ENCODE data around the gene OR1F1. TPM values are rescaled to one million over a fixed set of nuclear protein-coding genes. Genes with fewer than 3 reads are reported as not detected.

The OR1F1 gene
- total and polyA plus RNA-seq, 9 of the 15 experiments (the other 6 are each of a cell fraction or from before 2014, with no cell fraction given): 0.15 to 0.61 (median 0.35) TPM; not detected in 3

DNA sequence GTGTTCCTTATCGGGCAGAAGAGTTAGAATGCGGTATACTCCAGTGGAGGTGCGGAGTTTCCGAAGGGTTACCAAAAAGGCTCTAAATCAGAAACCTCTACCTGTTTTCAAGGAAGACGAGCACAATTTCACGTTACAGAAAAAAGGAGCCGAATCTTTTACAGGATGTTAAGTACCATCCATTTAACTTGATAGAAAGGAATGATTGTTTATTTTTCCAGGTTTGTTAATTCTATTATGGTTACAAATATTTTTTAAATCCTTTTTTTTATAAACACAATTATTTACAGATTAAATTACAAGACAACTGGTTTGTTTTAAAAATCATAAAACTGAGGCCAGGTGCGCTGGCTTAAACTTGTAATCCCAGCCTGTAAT is 35.0 kb upstream of the OR1F1 start (continued):
- TF ChIP-seq TCF7L2 (IDR thresholded peaks at IDR 0.05; ENCODE audit: low read depth, low read length): no peak
- no peak for TF ChIP-seq CBFB (CRISPR knock-in tag; IDR thresholded peaks at IDR 0.05)
- TF ChIP-seq MEIS2 (IDR thresholded peaks at IDR 0.05; ENCODE audit: partially characterized antibody): no peak
- TF ChIP-seq, protein P1, sequence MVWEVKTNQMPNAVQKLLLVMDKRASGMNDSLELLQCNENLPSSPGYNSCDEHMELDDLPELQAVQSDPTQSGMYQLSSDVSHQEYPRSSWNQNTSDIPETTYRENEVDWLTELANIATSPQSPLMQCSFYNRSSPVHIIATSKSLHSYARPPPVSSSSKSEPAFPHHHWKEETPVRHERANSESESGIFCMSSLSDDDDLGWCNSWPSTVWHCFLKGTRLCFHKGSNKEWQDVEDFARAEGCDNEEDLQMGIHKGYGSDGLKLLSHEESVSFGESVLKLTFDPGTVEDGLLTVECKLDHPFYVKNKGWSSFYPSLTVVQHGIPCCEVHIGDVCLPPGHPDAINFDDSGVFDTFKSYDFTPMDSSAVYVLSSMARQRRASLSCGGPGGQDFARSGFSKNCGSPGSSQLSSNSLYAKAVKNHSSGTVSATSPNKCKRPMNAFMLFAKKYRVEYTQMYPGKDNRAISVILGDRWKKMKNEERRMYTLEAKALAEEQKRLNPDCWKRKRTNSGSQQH (CRISPR knock-in tag; IDR thresholded peaks at IDR 0.05): no peak
- TF ChIP-seq, protein P2, sequence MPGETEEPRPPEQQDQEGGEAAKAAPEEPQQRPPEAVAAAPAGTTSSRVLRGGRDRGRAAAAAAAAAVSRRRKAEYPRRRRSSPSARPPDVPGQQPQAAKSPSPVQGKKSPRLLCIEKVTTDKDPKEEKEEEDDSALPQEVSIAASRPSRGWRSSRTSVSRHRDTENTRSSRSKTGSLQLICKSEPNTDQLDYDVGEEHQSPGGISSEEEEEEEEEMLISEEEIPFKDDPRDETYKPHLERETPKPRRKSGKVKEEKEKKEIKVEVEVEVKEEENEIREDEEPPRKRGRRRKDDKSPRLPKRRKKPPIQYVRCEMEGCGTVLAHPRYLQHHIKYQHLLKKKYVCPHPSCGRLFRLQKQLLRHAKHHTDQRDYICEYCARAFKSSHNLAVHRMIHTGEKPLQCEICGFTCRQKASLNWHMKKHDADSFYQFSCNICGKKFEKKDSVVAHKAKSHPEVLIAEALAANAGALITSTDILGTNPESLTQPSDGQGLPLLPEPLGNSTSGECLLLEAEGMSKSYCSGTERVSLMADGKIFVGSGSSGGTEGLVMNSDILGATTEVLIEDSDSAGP (CRISPR knock-in tag; IDR thresholded peaks at IDR 0.05): no peak
- TF ChIP-seq, protein P3, sequence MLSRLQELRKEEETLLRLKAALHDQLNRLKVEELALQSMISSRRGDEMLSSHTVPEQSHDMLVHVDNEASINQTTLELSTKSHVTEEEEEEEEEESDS (CRISPR knock-in tag; IDR thresholded peaks at IDR 0.05): no peak
- TF ChIP-seq KAT8 (IDR thresholded peaks at IDR 0.05; ENCODE audit: low read depth): no peak
- no peak for TF ChIP-seq RFX5 (IDR thresholded peaks at IDR 0.05; ENCODE audit: low read depth, low read length)
- TF ChIP-seq CHD4 (IDR thresholded peaks at IDR 0.05; ENCODE audit: insufficient read depth, insufficient replicate concordance, low read depth, low read length, poor library complexity, severe bottlenecking): no peak
- TF ChIP-seq, protein P4, sequence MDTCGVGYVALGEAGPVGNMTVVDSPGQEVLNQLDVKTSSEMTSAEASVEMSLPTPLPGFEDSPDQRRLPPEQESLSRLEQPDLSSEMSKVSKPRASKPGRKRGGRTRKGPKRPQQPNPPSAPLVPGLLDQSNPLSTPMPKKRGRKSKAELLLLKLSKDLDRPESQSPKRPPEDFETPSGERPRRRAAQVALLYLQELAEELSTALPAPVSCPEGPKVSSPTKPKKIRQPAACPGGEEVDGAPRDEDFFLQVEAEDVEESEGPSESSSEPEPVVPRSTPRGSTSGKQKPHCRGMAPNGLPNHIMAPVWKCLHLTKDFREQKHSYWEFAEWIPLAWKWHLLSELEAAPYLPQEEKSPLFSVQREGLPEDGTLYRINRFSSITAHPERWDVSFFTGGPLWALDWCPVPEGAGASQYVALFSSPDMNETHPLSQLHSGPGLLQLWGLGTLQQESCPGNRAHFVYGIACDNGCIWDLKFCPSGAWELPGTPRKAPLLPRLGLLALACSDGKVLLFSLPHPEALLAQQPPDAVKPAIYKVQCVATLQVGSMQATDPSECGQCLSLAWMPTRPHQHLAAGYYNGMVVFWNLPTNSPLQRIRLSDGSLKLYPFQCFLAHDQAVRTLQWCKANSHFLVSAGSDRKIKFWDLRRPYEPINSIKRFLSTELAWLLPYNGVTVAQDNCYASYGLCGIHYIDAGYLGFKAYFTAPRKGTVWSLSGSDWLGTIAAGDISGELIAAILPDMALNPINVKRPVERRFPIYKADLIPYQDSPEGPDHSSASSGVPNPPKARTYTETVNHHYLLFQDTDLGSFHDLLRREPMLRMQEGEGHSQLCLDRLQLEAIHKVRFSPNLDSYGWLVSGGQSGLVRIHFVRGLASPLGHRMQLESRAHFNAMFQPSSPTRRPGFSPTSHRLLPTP (IDR thresholded peaks at IDR 0.05; ENCODE audit: borderline replicate concordance, extremely low read depth, insufficient read length): no peak
- TF ChIP-seq ZNF766 (CRISPR knock-in tag; conservative IDR thresholded peaks at IDR 0.05): no peak
- TF ChIP-seq, protein P5, sequence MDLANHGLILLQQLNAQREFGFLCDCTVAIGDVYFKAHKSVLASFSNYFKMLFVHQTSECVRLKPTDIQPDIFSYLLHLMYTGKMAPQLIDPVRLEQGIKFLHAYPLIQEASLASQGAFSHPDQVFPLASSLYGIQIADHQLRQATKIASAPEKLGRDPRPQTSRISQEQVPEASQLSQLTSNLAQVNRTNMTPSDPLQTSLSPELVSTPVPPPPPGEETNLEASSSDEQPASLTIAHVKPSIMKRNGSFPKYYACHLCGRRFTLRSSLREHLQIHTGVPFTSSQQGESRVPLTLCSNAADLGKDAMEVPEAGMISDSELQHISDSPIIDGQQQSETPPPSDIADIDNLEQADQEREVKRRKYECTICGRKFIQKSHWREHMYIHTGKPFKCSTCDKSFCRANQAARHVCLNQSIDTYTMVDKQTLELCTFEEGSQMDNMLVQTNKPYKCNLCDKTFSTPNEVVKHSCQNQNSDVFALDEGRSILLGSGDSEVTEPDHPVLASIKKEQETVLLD (IDR thresholded peaks at IDR 0.05): no peak
- no peak for TF ChIP-seq DNMT1 (IDR thresholded peaks at IDR 0.05)
- TF ChIP-seq, protein P6, sequence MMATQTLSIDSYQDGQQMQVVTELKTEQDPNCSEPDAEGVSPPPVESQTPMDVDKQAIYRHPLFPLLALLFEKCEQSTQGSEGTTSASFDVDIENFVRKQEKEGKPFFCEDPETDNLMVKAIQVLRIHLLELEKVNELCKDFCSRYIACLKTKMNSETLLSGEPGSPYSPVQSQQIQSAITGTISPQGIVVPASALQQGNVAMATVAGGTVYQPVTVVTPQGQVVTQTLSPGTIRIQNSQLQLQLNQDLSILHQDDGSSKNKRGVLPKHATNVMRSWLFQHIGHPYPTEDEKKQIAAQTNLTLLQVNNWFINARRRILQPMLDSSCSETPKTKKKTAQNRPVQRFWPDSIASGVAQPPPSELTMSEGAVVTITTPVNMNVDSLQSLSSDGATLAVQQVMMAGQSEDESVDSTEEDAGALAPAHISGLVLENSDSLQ (IDR thresholded peaks at IDR 0.05): no peak
- no peak for TF ChIP-seq SRSF3 (IDR thresholded peaks at IDR 0.05; ENCODE audit: insufficient read depth, low read length)
- TF ChIP-seq SP1 (CRISPR knock-in tag; IDR thresholded peaks at IDR 0.05): no peak
- peak; percentile 36; the same call in 1 of the 2 replicates for TF ChIP-seq ETV1 (tag; conservative IDR thresholded peaks at IDR 0.05; ENCODE audit: low read depth)
- no peak for TF ChIP-seq TGIF2 (CRISPR knock-in tag; IDR thresholded peaks at IDR 0.05)
- 0 out of 2 replicates have a peak, but pooled peaks have one; percentile 71 for TF ChIP-seq MYNN (IDR thresholded peaks at IDR 0.05)
- TF ChIP-seq MYNN (CRISPR knock-in tag; IDR thresholded peaks at IDR 0.05): no peak
- TF ChIP-seq ZNF551 (CRISPR knock-in tag; IDR thresholded peaks at IDR 0.05): no peak
